AG04450 (cell line): ENCODE measurements around the gene TPI1. TPM values are rescaled to one million over a fixed set of nuclear protein-coding genes. Genes with fewer than 3 reads are reported as not detected.

Source experiments
- CTCF ChIA-PET: fragments of 300-600, 350-600 bp; formaldehyde crosslinking; extraction: SDS; loops from one replicate; lab custom pipeline; 2022; ENCODE audit warnings: antibody characterized with exemption, inconsistent platforms; lab: Charles Lee
- POLR2A ChIA-PET: fragments of 350-600 bp; formaldehyde crosslinking; extraction: SDS; loops from one replicate; lab custom pipeline; 2021; ENCODE audit warnings: antibody characterized with exemption, inconsistent platforms; lab: Yijun Ruan, JAX
- DNase-seq: peaks from one replicate; pipeline ENCODE4 v3.0.0-alpha.2; 2011; ENCODE audit warnings: low read depth, low spot score
- H3K27ac ChIP-seq: one replicate; pipeline ENCODE4 v1.5.1; 2012; ENCODE audit warnings: low read depth, low read length, control low read depth
- H3K27me3 ChIP-seq: one replicate; pipeline ENCODE4 v1.6.0; 2012; ENCODE audit warnings: low read length; ENCODE audit not compliant: control insufficient read depth, insufficient read depth
- H3K4me3 ChIP-seq: 2 replicates; pipeline ENCODE4 v1.5.1; 2011; ENCODE audit warnings: mild to moderate bottlenecking, low read depth, low read length, control low read depth
- H3K9me3 ChIP-seq: 2 replicates; pipeline ENCODE4 v1.5.1; 2012; ENCODE audit warnings: low read length; ENCODE audit not compliant: control insufficient read depth, insufficient read depth
- CTCF ChIP-seq: IDR thresholded peaks from 2 replicates; pipeline ENCODE4 v1.5.1; 2011; ENCODE audit warnings: low read depth, low read length, control low read depth, inconsistent platforms
- polyA plus RNA-seq: library from polyadenylated mRNA; depleted of rRNA; stranded (reverse); fragments of >200 nt; gene quantifications from 2 replicates; pipeline ENCODE4 v1.2.3, GENCODE V29; 2011; rRNA removed

TPI1 gene
- polyA plus RNA-seq, 1 experiment, result 1,246 TPM

- H3K4me3 ChIP-seq, result no peak overlapping the region
- H3K27me3 ChIP-seq, result no peaks in the 10 kb centered on the region
- no peak for DNase-seq
- H3K9me3 ChIP-seq, result no peaks in the 10 kb centered on the region; the same call in 1 of the 2 replicates
- CTCF ChIA-PET, result interaction anchor here (0.6 to 1.8 kb wide), 3 partner anchors 7 to 25 kb away, joined by 3 to 8 read pairs (median 5); no protein-coding TSS in a partner anchor
- no peak overlapping the region for H3K27ac ChIP-seq
- TF ChIP-seq CTCF, result no peak
- POLR2A ChIA-PET, result no interaction called here
Observed at GRCh38 chr12:6916426-6917200, 49.3 kb downstream of the TPI1 start.

DNA sequence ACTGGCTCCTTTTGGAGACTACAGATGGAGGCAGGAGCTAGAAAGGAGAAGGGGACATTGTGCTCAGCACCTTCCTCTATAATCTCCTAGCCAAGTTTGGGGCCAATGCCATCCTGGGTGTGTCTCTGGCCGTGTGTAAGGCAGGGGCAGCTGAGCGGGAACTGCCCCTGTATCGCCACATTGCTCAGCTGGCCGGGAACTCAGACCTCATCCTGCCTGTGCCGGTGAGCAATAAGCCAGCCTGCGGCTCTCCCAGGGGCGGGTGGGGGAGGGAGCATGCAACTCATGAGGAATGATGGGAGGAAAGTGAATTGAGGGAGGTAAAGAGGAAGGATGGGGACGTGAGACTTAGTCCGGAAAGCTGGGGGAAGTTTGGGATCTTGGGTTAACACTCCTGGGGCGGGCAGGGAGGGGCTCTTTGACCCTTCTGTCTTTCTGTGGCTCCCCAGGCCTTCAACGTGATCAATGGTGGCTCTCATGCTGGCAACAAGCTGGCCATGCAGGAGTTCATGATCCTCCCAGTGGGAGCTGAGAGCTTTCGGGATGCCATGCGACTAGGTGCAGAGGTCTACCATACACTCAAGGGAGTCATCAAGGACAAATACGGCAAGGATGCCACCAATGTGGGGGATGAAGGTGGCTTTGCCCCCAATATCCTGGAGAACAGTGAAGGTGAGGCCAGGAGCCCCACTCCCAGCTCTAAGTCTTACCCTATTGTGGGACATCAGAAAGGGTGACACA lies 50.3 kb downstream of the TPI1 start:
- no peak overlapping the region for H3K4me3 ChIP-seq
- H3K27ac ChIP-seq, result no peak overlapping the region
- H3K9me3 ChIP-seq, result no peaks in the 10 kb centered on the region; the same call in 1 of the 2 replicates
- TF ChIP-seq CTCF, result no peak
- H3K27me3 ChIP-seq, result no peaks in the 10 kb centered on the region
- ChIA-PET CTCF (interaction anchor here (1.8 kb wide), 1 partner anchor 8 kb away, joined by 8 read pairs; no protein-coding TSS in a partner anchor), POLR2A (no interaction called here)
- DNase-seq, result no peak

GRCh38 chr12:6919588-6919987 lies 52.3 kb downstream of the TPI1 start:
- Histone ChIP-seq H3K27me3 (no peaks in the 10 kb centered on the region), H3K27ac (no peak overlapping the region), H3K4me3 (no peak overlapping the region), H3K9me3 (no peaks in the 10 kb centered on the region; the same call in 1 of the 2 replicates)
- ChIA-PET CTCF (no interaction called here), POLR2A (no interaction called here)
- DNase-seq, result no peak
- TF ChIP-seq CTCF, result no peak

Other genes starting within 250 kb of the TPI1 start
- not detected in 2 replicates for gene LPAR5, start 231.6 kb upstream of the TPI1 start, polyA plus RNA-seq
- 0.41 and 0.64 TPM in 2 replicates for gene ACRBP, start 220.1 kb upstream of the TPI1 start, polyA plus RNA-seq
- 58.6 and 66.6 TPM in 2 replicates for gene ING4, start 204.4 kb upstream of the TPI1 start, polyA plus RNA-seq
- 39.3 and 44.3 TPM in 2 replicates for gene ZNF384, start 178.2 kb upstream of the TPI1 start, polyA plus RNA-seq
- gene PIANP, start 166.7 kb upstream of the TPI1 start, polyA plus RNA-seq, result 1.2 and 2.2 TPM in 2 replicates
- 93.2 and 104 TPM in 2 replicates for gene COPS7A, start 143.5 kb upstream of the TPI1 start, polyA plus RNA-seq
- gene MLF2, start 114.4 kb upstream of the TPI1 start, polyA plus RNA-seq, result 241 and 263 TPM in 2 replicates
- gene PTMS, start 101.2 kb upstream of the TPI1 start, polyA plus RNA-seq, result 155 and 170 TPM in 2 replicates
- 0.11 and 0.33 TPM in 2 replicates for gene LAG3, start 95.0 kb upstream of the TPI1 start, polyA plus RNA-seq
- 24.8 and 24.9 TPM in 2 replicates for gene CD4, start 78.0 kb upstream of the TPI1 start, polyA plus RNA-seq
- gene GPR162, start 45.7 kb upstream of the TPI1 start, polyA plus RNA-seq, result 5.2 and 7.6 TPM in 2 replicates
- 45.5 and 65.3 TPM in 2 replicates for gene P3H3, start 39.1 kb upstream of the TPI1 start, polyA plus RNA-seq
- 3.4 and 3.6 TPM in 2 replicates for gene GNB3, start 26.6 kb upstream of the TPI1 start, polyA plus RNA-seq
- gene CDCA3, start 16.2 kb upstream of the TPI1 start, polyA plus RNA-seq, result 11.6 and 12.5 TPM in 2 replicates
- gene USP5, start 15.4 kb upstream of the TPI1 start, polyA plus RNA-seq, result 47.1 and 54.8 TPM in 2 replicates
- 2.6 and 3.7 TPM in 2 replicates for gene SPSB2, start 5.8 kb downstream of the TPI1 start, polyA plus RNA-seq
- 10.4 and 10.6 TPM in 2 replicates for gene LRRC23, start 37.3 kb downstream of the TPI1 start, polyA plus RNA-seq
- 25.4 and 27.5 TPM in 2 replicates for gene ENO2, start 47.0 kb downstream of the TPI1 start, polyA plus RNA-seq
- gene ATN1, start 60.4 kb downstream of the TPI1 start, polyA plus RNA-seq, result 11.2 and 21.4 TPM in 2 replicates
- not detected in 2 replicates for gene RNU7-1, start 76.3 kb downstream of the TPI1 start, polyA plus RNA-seq
- gene C12orf57, start 76.5 kb downstream of the TPI1 start, polyA plus RNA-seq, result 359 and 425 TPM in 2 replicates
- 0.07 and 0.10 TPM in 2 replicates for gene PTPN6, start 83.8 kb downstream of the TPI1 start, polyA plus RNA-seq
- gene PHB2, start 103.1 kb downstream of the TPI1 start, polyA plus RNA-seq, result 242 and 255 TPM in 2 replicates
- gene EMG1, start 103.4 kb downstream of the TPI1 start, polyA plus RNA-seq, result 46.1 and 47.8 TPM in 2 replicates
- gene LPCAT3, start 150.9 kb downstream of the TPI1 start, polyA plus RNA-seq, result 36.0 and 37.6 TPM in 2 replicates
- 406 and 458 TPM in 2 replicates for gene C1S, start 193.2 kb downstream of the TPI1 start, polyA plus RNA-seq
- 617 and 795 TPM in 2 replicates for gene C1R, start 224.9 kb downstream of the TPI1 start, polyA plus RNA-seq
- 45.3 and 58.7 TPM in 2 replicates for gene C1RL, start 241.7 kb downstream of the TPI1 start, polyA plus RNA-seq